ENCODE results near the gene DSC3.

DSC3 gene

DNA sequence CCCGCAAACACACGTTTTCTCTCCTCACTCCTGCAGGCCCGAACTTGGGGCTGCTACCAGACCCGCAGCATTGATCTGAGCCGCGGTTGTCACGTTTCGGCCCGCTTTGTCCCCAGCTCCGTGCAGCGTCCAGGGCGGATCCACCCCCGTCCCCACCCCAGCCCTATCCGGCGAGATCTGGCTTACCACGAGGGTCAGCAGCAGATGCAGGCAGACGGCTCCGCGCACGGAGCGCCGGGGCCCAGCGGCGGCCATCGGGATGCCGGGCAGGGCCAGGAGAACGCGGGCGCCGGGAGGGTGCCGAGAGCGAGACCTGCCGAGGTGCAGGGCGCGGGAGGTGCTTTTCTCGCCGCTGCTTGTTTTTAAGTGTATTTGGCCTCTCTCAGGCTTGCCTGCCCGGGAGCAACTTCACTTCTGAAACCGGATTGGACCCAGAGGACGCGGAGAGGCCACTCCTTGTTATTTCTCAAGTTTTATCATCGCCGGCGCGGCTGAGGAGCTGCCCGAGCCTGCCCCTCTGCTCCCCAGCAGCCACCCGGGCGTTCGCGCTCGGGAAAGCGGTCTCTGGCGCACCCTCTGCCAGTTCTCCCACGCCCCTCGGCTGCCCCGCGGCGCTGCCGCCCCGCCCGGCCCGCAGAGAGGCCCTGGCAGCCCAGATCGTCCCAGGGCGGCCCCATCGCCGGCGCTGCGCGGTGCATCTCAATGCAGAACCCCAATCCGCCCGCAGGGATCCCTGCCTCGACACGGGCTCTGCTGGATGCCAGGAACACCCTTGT, at the start of gene DSC3:
DSC3 (minus strand) TSS at position 337 of the 776 bp plus-strand sequence; CDS start at position 255, 82 bp downstream.
- DNase-seq (ENCODE audit: low spot score): no peak

GRCh38 chr18:31091350-31091749, 48.8 kb upstream of the DSC3 start:
- DNase-seq (ENCODE audit: low spot score): no peak

DNA sequence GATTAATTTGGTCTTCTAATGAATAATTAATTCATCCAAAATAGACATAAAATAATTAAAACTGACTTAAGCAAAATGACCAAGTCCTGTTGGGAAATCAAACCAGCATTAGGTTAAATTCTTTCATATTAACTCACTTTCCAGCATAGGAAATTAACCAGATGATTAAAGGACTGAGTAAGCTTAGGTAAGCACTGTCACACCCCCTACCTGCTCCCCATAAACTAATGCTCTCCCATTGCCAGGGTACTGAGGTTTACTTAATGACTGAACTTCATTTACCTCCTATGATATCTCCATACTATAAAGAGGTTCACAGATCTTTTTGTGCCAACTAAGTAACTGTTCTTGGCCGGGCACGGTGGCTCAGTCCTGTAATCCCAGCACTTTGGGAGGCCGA, 46.0 kb upstream of the DSC3 start:
- DNase-seq (ENCODE audit: low spot score): no peak

DNA sequence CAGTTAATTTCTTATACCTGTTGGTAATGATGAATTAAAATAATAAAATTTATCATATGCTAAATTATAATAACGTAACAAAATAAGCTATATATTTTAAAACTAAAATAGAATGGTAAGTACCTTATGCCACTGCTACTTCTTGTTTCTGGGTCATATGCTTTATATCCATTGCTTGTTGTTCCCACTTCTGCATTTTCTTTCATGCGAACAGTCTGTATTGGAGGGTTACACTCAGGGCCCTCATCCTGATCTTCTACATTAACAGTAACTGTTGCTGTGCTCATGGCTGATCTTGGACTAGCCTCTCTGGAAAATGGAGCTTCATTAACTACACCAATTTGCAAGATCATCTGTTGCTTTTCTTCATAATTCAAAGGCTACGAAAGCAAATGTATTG, 37.4 kb upstream of the DSC3 start:
- no peak for DNase-seq (ENCODE audit: low spot score)

- DNase-seq (ENCODE audit: low spot score): no peak
Measured at GRCh38 chr18:31077878-31078277, 35.3 kb upstream of the DSC3 start.

DNA sequence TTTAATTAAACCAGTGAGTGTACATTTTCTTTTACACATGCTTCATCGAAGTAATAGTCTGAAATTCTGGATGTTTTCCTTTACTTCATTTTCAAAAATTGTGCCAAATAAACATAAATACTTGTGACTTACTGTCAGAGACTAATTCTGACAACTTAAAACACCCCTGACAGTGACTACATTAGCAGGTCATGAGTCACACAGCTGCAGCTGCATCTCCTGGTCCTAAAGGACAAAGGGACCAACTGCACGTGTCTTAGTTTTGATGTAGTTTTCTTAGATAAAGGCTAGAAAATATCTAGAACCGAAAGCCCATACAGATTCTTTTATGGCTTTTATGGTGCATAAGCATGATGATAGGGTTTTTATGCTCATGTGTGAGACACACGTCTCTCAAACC, 29.6 kb upstream of the DSC3 start:
- no peak for DNase-seq (ENCODE audit: low spot score)

GRCh38 chr18:31070206-31070605, 27.7 kb upstream of the DSC3 start:
- DNase-seq (ENCODE audit: low spot score): no peak

GRCh38 chr18:31066266-31066665, 23.7 kb upstream of the DSC3 start:
- DNase-seq (ENCODE audit: low spot score): no peak

- no peak for DNase-seq (ENCODE audit: low spot score)
Measured at GRCh38 chr18:31065036-31065773, 22.7 kb upstream of the DSC3 start.

DNA sequence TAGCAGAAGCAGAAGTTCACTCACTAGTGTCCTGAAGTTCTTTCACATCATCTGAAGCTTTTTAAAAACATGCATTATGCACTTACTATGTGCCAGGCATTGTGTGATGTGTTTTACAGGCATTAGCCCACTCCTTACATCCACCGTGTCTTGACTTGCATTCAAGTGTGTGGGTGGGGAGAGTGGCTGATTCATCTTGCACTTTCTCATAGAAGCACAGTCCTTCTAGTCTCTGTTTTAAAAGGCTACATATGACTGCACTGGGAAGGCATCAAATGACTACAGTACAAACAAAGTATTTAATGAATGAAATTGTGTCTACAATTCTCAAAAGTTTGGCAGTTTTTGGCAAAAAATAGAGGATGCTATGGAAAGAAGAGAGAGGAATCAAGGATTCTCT, 21.6 kb upstream of the DSC3 start:
- DNase-seq (ENCODE audit: low spot score): no peak

DNA sequence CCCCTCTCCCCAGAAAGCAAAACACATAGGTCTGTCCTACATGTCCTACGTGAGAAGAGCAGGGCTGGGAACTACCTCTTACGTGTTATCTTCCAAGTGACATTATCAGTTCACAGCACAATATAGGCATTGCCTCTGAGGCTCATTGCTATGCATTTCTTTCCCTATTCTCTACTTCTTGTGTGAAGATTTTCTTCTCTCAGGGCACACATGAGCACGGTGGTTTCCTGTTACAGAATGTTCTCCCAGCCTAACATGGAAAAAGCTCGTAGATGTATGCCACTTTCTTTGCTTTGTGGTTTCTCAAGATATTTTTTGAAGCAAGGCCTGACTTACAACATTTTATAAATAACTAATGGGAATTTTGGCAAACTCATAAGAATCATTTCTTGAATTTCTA, 19.4 kb upstream of the DSC3 start:
- no peak for DNase-seq (ENCODE audit: low spot score)

- no peak for DNase-seq (ENCODE audit: low spot score)
Measured at GRCh38 chr18:31058897-31059296, 16.4 kb upstream of the DSC3 start.

- no peak for DNase-seq (ENCODE audit: low spot score)
Measured at GRCh38 chr18:31057917-31058316, 15.4 kb upstream of the DSC3 start.

DNA sequence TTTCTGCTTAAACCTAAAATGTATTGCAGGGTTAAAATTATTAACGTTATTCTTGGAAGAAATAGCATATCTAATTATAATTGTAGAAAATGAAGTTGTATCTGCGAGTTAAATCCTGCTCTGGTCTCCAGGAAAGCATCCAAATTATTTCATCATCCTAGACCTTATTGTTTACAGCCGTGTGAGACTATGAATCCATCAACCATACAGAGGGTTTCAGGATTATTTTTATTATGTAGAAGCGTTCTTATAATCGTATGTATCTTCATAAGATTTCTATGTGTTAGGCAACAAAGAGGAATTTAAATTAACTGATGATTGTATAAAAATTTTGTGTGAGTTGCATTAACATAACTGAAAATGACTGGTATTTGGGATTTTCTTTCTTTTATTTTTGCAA, 14.5 kb upstream of the DSC3 start:
- no peak for DNase-seq (ENCODE audit: low spot score)

DNA sequence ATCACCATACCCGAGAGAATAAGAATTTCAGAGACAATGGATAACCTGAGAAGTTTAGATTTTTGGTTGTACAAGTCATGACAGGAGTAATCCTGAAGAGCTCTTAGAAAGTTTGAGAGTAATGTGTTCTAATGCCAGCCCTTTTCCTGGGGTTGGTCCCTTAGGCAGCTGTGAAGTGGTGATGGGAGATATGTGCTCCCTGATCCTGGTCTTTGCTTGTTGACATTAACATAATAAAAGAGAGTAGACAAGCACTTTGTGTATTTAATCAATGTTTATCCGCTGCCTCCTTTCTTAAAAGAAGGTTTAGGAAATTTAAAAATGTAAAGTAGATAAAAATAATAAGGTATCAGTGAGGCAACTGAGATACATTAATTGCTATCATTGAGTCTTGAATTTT, 13.8 kb upstream of the DSC3 start:
- DNase-seq (ENCODE audit: low spot score): no peak

DNA sequence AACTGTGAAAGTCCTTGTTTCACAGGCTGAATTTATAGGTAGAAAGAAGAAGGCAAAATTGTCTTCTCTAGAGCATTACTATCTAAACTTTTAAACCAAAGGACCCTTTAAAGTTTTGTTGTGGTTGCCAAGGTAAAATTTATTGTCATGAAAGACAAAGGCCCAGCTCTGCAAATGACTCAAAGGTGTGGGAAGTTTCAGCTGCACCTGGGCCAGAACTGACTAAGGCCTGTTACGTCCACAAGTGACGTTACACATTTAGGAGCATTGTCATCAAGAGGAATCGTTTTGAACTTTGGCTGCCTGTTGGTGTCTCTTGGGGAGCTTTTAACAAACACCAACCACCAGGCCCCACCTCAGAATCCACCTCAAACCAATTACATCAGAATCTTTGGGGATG, 8.1 kb upstream of the DSC3 start:
- DNase-seq (ENCODE audit: low spot score): no peak

DNA sequence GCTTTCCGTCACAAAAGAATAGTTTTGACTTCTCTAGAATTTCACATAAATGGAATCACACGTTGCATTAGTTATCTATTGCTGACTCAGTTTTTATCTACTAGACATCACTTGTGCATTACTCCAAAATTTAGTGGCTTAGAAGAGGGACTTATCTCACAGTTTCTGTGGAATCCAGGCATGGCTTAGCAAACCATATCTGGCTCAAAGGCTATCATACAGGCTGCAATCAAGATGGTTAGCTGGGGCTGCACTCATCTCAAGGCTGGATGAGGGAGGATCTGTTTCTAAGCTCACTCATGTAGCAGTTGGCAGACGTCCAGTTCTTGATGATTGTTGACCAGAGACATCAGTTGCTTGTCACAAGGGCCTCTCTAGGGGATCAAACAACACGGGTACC, 6.6 kb upstream of the DSC3 start:
- DNase-seq (ENCODE audit: low spot score): no peak

DNA sequence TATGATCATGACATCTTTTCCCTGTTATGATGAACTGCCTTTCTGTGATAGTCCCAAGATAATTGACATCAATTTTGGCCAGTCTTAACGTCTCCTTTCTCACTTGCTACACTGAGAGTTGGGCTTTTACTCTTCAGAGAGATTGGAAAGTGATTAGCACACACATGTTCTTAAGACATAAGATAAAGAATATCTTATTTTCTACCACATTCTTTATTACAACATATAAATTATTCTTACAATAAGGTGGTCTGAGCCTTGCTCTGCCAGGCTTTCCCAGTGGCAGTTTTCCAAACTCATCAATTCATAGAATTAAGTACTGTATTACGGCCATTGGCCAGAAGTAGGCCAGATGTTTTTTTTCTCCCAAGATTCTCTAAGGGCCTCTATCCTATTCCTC, 5.7 kb upstream of the DSC3 start:
- no peak for DNase-seq (ENCODE audit: low spot score)

DNA sequence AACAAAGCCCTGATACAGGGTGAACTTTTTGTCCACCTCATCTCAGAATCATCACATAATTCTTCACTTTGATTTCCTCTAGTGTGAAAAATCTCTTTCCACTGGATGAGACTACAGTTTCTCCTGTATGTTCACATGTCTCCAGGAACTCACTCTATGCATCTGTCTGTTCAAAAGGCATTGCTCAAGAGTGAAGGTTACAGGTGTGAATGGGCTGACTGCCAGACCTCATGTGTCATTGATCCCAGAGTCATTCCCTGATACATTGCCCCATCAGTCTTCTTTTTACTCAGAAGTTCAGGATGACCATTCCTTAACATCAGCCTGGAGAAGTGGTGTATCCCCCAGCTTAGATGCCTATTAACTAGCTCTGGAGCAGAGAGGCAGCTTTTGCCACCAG, 4.4 kb upstream of the DSC3 start:
- no peak for DNase-seq (ENCODE audit: low spot score)

GRCh38 chr18:31045599-31045998, 3.1 kb upstream of the DSC3 start:
- DNase-seq (ENCODE audit: low spot score): no peak

GRCh38 chr18:31044926-31045325, 2.4 kb upstream of the DSC3 start:
- DNase-seq (ENCODE audit: low spot score): no peak

- no peak for DNase-seq (ENCODE audit: low spot score)
Measured at GRCh38 chr18:31043709-31044108, 1.2 kb upstream of the DSC3 start.

GRCh38 chr18:31042084-31042405, 497 bp downstream of the DSC3 start:
- no peak for DNase-seq (ENCODE audit: low spot score)

Measured in CD4-positive, alpha-beta T cell treated with Interleukin-2 at 100 ng/mL for 4 hours (primary cell).